HG03520 (cell line): Measurements from ENCODE around the gene ANTXR1.

Experiments used
- ATAC-seq: cut with Tn5 transposase; IDR thresholded peaks from one replicate; pipeline ENCODE4 v1.9.1; 2021; ENCODE audit warnings: mild to moderate bottlenecking, moderate library complexity; ENCODE audit not compliant: unreplicated experiment

The ANTXR1 gene

GRCh38 chr2:69032336-69032735 is 19.4 kb downstream of the ANTXR1 start:
- ATAC-seq, result no peak

- ATAC-seq, result no peak
These were observed 20.6 kb downstream of the ANTXR1 start for GRCh38 chr2:69033461-69034095.

- no peak for ATAC-seq
These were observed 21.1 kb downstream of the ANTXR1 start for GRCh38 chr2:69034122-69034521.

GRCh38 chr2:69034845-69035244 is 21.9 kb downstream of the ANTXR1 start:
- no peak for ATAC-seq

- ATAC-seq, result no peak
These were observed 23.9 kb downstream of the ANTXR1 start for GRCh38 chr2:69036926-69037325.

- no peak for ATAC-seq
These were observed 28.2 kb downstream of the ANTXR1 start for GRCh38 chr2:69041214-69041613.

GRCh38 chr2:69043736-69044400 is 30.9 kb downstream of the ANTXR1 start:
- ATAC-seq, result no peak

GRCh38 chr2:69046221-69046662 is 33.3 kb downstream of the ANTXR1 start:
- no peak for ATAC-seq

- ATAC-seq, result no peak
These were observed 34.7 kb downstream of the ANTXR1 start for GRCh38 chr2:69047625-69048145.

- no peak for ATAC-seq
These were observed 37.8 kb downstream of the ANTXR1 start for GRCh38 chr2:69050802-69051201.

- ATAC-seq, result no peak
These were observed 40.5 kb downstream of the ANTXR1 start for GRCh38 chr2:69053416-69053965.

- peak; percentile 89 for ATAC-seq
These were observed 41.5 kb downstream of the ANTXR1 start for GRCh38 chr2:69054431-69054830.

- no peak for ATAC-seq
These were observed 42.9 kb downstream of the ANTXR1 start for GRCh38 chr2:69055688-69056470.

GRCh38 chr2:69057660-69058059 is 44.7 kb downstream of the ANTXR1 start:
- ATAC-seq, result no peak

- ATAC-seq, result no peak
These were observed 46.8 kb downstream of the ANTXR1 start for GRCh38 chr2:69059731-69060290.

- no peak for ATAC-seq
These were observed 48.0 kb downstream of the ANTXR1 start for GRCh38 chr2:69060938-69061501.

GRCh38 chr2:69061525-69061924 is 48.5 kb downstream of the ANTXR1 start:
- no peak for ATAC-seq

- ATAC-seq, result no peak
These were observed 49.5 kb downstream of the ANTXR1 start for GRCh38 chr2:69062307-69062962.

- ATAC-seq, result no peak
These were observed 52.9 kb downstream of the ANTXR1 start for GRCh38 chr2:69065735-69066336.
